ENCODE results near the gene DTX4.

- TF ChIP-seq CTCF (IDR thresholded peaks at IDR 0.05; ENCODE audit: low read length) (no peak), EZH2 (IDR thresholded peaks at IDR 0.05; ENCODE audit: borderline replicate concordance, low read length) (no peak)
Measured at GRCh38 chr11:59137190-59137589, 34.7 kb upstream of the DTX4 start.
